HG03354 (cell line): ENCODE data around the gene FAM72D.
"Not testable (repeated sequence)": the region's sequence is repeated elsewhere in the genome, so short reads cannot be mapped to it uniquely, and the experiment has no call there.

Source experiments
- ATAC-seq: cut with Tn5 transposase; IDR thresholded peaks from one replicate; pipeline ENCODE4 v1.9.1; 2021; ENCODE audit warnings: mild to moderate bottlenecking; ENCODE audit not compliant: unreplicated experiment, poor library complexity, severe bottlenecking

FAM72D gene

DNA sequence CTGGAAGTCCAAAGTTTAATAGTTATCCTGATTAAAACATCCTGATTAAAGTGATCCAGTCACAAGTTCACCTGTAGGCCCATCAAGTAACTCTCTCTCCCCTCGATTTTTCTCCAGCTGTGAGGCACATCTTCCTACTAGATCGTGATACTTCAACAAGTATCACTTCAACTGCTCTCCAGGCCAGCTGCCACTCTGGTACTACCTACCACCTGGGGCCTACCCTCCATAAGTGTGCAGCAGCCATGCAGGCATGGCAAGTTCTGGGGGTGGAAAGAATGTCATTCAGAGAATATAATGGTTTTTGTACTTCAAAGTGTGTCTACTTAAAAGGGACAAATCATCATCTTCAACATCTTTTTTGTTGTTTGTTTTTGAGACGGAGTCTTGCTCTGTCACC lies 15.6 kb upstream of the FAM72D start:
- ATAC-seq, result not testable (repeated sequence)

- not testable (repeated sequence) for ATAC-seq
These were observed 13.1 kb upstream of the FAM72D start for GRCh38 chr1:145082483-145083255.

- ATAC-seq, result not testable (repeated sequence)
These were observed 2.1 kb upstream of the FAM72D start for GRCh38 chr1:145093517-145094149.

- ATAC-seq, result peak; percentile 2
These were observed 1.0 kb upstream of the FAM72D start for GRCh38 chr1:145094655-145095211.

- not testable (repeated sequence) for ATAC-seq
These were observed 6.0 kb downstream of the FAM72D start for GRCh38 chr1:145101725-145102124.

GRCh38 chr1:145103294-145103693 lies 7.5 kb downstream of the FAM72D start:
- not testable (repeated sequence) for ATAC-seq

- ATAC-seq, result not testable (repeated sequence)
These were observed 15.9 kb downstream of the FAM72D start for GRCh38 chr1:145111674-145112073.

DNA sequence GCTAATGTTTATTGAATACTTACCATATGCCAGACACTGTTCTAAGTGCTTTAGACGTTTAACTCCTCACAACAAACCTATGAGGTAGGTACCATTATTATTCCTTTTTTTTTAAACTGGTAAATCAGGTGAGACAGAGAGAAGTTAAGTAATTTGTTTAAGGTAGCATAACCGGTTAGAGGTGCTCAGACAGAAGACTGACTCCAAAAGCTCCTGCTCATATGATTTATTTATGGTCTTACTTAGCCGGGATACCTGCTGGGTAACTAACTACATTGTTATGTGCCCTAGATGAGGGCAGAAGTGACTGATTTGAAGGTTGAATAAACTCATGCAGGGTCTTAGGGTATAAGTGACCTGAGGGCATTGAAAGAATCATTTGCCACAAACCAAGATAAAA lies 16.9 kb downstream of the FAM72D start:
- not testable (repeated sequence) for ATAC-seq

DNA sequence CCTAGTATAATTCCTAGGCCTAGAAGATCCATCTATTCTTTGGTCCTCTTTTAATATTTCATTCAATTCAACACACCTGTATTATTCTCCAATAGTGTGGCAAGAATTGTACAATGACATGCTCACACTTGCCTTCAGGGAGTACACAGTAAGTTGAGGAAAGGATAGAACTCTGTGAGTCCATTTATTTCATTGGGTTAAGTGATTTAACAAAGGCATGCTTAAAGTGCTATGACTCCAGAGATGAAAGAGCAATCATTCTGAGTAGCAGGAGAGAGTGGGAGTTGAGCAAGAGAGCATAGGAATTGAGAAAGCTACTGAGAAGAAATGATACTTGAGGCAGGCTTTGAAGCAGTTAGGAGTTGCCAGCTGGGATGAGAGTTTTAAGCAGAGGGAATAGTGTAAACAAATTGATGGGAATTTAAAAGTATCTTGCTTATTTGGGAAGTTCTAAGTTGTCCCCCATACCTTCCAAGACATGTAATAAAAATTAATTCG lies 18.8 kb downstream of the FAM72D start:
- not testable (repeated sequence) for ATAC-seq

DNA sequence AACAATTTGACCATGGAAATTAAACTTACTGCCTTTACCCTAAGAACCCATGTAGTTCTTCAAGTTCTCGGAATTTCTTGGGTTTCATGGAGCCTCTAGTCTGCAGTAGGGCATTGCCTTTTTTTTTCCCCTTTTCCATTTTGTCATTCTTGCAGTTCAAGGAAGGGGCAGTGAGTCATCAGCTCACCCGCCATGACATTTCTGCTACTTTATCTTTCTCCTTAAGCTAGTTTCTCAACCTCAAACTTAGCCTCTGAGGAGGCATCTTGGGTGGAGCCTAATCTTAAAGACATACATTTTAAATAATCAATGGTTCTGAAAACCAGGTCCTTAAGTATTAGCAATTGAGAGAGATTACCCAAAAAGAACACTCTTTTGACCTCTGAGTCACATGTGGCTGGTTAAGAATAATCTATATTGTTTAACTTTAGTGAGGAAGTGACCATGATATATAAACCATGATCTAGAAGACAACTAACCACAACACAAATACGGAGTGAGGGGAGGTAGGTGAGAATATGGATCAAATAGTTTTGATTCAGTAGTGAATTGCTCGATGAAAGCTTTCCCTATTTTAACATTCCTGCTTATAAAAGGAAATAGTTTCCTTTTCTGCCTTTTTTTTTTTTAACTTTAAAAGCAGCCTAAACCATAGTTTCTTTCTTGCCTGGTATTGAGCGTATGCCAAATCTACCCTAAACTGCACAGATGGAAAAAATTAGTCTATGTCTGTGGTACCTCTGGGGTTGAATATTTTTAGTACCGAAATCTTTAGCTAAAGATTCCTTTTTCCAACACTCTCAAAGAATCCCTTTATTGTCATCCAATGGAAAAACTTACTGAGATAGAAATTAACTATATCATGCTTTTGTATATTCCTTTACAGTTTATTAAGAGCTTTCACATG lies 20.1 kb downstream of the FAM72D start:
- ATAC-seq, result not testable (repeated sequence)

GRCh38 chr1:145119842-145120241 lies 24.1 kb downstream of the FAM72D start:
- not testable (repeated sequence) for ATAC-seq

- not testable (repeated sequence) for ATAC-seq
These were observed 26.7 kb downstream of the FAM72D start for GRCh38 chr1:145122344-145123061.

DNA sequence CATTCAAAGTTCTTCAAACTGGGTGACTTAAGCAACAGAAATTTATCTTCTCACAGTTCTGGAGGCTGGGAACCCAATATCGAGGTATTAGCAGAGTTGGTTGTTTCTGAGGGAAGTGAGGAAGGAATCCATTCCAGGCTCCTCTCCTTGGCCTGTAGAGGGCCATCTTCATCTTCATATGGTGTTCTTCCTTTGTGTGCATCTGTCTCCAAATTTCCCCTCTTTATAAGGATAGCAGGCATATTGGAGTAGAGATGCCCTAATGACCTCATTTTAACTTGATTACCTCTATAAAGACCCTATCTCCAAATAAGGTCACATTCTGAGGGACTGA lies 27.3 kb downstream of the FAM72D start:
- not testable (repeated sequence) for ATAC-seq

DNA sequence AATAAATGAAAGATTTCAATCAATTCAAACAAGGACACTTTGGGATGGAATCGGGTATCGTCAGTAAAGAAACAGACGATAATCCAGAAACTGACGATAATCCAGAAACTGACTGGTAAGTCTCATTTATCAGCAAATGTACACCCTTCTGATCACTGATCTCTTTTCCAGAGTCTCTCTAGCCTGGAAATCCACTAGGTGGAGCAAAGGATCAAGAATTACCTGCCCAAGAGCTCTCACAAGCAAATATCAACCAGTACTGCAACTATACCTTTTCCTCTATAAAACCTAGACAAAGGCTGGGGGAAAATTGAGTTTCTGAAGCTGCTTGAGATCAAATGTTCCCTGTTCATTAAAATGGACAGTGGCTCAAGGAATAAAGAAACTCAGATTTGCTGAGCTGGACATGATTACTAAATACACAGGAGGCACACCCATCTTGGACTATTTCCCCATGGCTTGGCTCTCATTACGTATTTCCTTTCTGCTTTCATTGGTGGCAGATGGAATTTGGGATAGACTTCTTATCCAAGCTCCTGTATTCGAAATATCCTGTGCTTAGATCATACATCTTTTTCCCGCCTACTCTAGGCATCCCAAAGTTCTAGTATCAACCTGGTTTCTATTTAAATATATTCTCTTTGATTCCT lies 28.3 kb downstream of the FAM72D start:
- ATAC-seq, result not testable (repeated sequence)

DNA sequence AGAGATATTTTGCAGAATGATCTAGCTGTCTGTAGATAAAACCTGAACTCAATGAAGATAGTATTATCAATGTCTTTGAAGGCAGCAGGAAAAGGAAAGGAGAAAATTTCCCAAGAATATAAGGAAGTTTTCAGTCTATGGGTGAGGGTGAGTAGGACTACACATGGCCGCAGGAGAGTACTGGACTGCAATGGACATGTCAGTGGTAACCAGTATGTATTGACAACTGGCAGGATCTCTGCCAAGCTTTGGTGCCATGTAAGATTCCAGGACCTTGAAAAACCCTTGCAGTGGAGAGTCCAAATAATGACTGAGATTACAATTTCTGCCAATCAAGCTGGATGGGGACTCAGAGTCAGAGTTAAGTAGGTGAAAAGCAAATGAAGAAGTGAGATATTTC lies 29.3 kb downstream of the FAM72D start:
- not testable (repeated sequence) for ATAC-seq

DNA sequence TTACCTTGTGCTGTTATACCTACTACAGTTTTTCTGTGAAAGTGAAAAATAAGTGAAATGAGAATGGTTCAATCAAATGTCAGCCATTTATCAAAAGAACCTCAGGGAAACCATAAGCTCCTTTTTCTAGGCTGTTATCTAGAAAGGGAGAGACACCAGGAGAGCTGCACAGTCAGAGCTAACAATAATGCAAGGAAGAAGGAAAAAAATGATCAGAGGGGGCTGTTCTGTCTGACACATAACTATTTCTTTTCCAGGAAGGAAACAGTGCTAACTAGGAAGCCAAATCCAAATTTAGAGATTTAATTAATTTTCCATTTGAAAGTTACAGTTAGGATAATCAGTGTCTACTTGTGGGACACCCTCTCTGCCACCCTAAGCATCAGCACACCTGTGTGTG lies 31.4 kb downstream of the FAM72D start:
- ATAC-seq, result not testable (repeated sequence)

- ATAC-seq, result not testable (repeated sequence)
These were observed 33.1 kb downstream of the FAM72D start for GRCh38 chr1:145128697-145129469.

GRCh38 chr1:145134476-145134875 lies 38.7 kb downstream of the FAM72D start:
- not testable (repeated sequence) for ATAC-seq
